ENCODE data around the gene CCDC32. TPM values are rescaled to one million over a fixed set of nuclear protein-coding genes. Genes with fewer than 3 reads are reported as not detected.

Gene CCDC32
- polyA plus RNA-seq, 2 of the 4 experiments (the other 2 are of a cell fraction) = 9.7 to 27.0 TPM

DNA sequence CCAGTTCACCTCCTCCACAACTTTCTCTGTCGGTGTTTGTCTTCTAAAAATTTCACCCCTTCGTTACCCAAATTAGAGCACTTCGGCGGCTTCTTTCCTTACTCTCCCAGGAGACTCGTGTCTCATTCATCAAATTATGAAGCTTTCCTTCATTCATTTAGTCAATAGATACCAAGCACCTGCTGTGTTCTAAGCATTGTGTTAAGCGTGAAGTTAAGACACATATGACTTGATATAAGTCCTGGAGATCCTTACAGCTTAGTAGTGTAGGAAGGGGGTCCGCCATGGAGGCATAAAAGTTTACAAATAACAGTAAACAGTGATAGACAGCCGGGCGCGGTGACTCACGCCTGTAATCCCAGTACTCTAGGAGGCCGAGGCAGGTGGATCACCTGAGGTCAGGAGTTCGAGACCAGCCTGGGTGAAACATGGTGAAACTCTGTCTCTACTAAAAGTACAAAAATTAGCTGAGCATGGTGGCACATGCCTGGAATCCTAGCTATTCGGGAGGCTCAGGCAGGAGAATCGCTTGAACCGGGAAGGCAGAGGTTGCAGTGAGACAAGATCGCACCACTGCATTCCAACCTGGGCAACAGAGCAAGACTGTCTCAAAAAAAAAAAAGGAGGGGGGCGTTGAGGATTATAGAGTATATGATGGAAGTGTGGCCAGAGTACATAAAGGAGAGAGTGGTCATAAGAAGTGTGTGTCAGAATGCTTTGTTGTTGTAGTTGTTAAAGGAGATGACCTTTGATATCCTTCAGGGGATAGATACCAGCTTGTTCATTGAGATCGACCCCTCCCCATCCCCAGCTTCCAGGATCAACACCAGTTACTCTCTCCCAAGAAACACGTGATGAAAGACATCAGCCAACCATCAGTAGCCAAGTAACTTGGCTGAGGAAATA, 744 bp upstream of the CCDC32 start:
- FAIRE-seq = no peak
- Histone ChIP-seq H3K27ac (peak overlapping the region; percentile 63 to 82), H3K4me1 (peaks cover 8% of the 10 kb centered on the region), H3K4me3 (peak overlapping the region; percentile 78), H3K4me2 (peak overlapping the region; percentile 73), H3K9me3 (no peaks in the 10 kb centered on the region)
- no peak for DNase-seq (ENCODE audit: low read depth in 1 of 2, low spot score in 1 of 2)
- POLR2A ChIA-PET = interaction anchor here (0.6 to 1.5 kb wide), 3 partner anchors 23 to 442 kb away, joined by 3 to 5 read pairs (median 4); no protein-coding TSS in a partner anchor
- no peak for TF ChIP-seq FOXS1 (CRISPR knock-in tag; IDR thresholded peaks at IDR 0.05)
- no peak for TF ChIP-seq FOSL2 (IDR thresholded peaks at IDR 0.05)
- peak; percentile 34; the same call in 1 of the 2 replicates for TF ChIP-seq FOSL2 (CRISPR knock-in tag; IDR thresholded peaks at IDR 0.05)
- TF ChIP-seq ZSCAN20 (CRISPR knock-in tag; IDR thresholded peaks at IDR 0.05) = no peak
- 19% methylated on average over 10 of the region's 20 CpGs for WGBS (ENCODE audit: missing lambda C conversion rate)
- CTCF ChIA-PET = interaction anchor here (0.6 to 1.9 kb wide), 6 partner anchors 8 to 415 kb away, joined by 3 to 5 read pairs (median 4); no protein-coding TSS in a partner anchor
- ATAC-seq = peak; percentile 2 to 6; a peak in 3 of 6 replicates

GRCh38 chr15:40563426-40563825, 1.4 kb downstream of the CCDC32 start:
- H3K4me2 ChIP-seq = peak overlapping the region; percentile 17; the same call in 1 of the 3 replicates
- ChIA-PET CTCF (no interaction called here), POLR2A (no interaction called here)
- ATAC-seq (no peak), FAIRE-seq (no peak), DNase-seq (ENCODE audit: low read depth in 1 of 2, low spot score in 1 of 2) (no peak)
- peaks cover 1% of the 10 kb centered on the region; the same call in 1 of the 3 replicates for H3K4me1 ChIP-seq
- TF ChIP-seq PHF8 (IDR thresholded peaks at IDR 0.05; ENCODE audit: borderline replicate concordance, low read depth) = no peak
- no peak for TF ChIP-seq TFCP2L1 (CRISPR knock-in tag; IDR thresholded peaks at IDR 0.05)
- TF ChIP-seq EHF (CRISPR knock-in tag; IDR thresholded peaks at IDR 0.05) = no peak
- no peak for TF ChIP-seq SMC3 (IDR thresholded peaks at IDR 0.05)
- TF ChIP-seq POLR2AphosphoS2 (conservative IDR thresholded peaks at IDR 0.05; ENCODE audit: low read length) = no peak
- TF ChIP-seq MAFK (IDR thresholded peaks at IDR 0.05; ENCODE audit: partially characterized antibody) = no peak
- TF ChIP-seq CHD2 (IDR thresholded peaks at IDR 0.05; ENCODE audit: low read length, partially characterized antibody) = no peak
- TF ChIP-seq FOXS1 (CRISPR knock-in tag; IDR thresholded peaks at IDR 0.05) = no peak
- no peak for TF ChIP-seq CBX2 (IDR thresholded peaks at IDR 0.05; ENCODE audit: borderline replicate concordance, low read depth)
- no peak for TF ChIP-seq JUN (IDR thresholded peaks at IDR 0.05)
- TF ChIP-seq, protein P1, sequence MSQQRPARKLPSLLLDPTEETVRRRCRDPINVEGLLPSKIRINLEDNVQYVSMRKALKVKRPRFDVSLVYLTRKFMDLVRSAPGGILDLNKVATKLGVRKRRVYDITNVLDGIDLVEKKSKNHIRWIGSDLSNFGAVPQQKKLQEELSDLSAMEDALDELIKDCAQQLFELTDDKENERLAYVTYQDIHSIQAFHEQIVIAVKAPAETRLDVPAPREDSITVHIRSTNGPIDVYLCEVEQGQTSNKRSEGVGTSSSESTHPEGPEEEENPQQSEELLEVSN (IDR thresholded peaks at IDR 0.05; ENCODE audit: borderline replicate concordance, low read depth) = no peak
- TF ChIP-seq CBX8 (IDR thresholded peaks at IDR 0.05) = no peak
- TF ChIP-seq NPAS2 (CRISPR knock-in tag; IDR thresholded peaks at IDR 0.05; ENCODE audit: borderline replicate concordance) = no peak
- no peak for TF ChIP-seq ZNF302 (CRISPR knock-in tag; IDR thresholded peaks at IDR 0.05)
- no peak for TF ChIP-seq CTCF (IDR thresholded peaks at IDR 0.05)
- no peak overlapping the region for H3K4me3 ChIP-seq
- no peak overlapping the region for H3K27ac ChIP-seq
- no peaks in the 10 kb centered on the region for H3K9me3 ChIP-seq

GRCh38 chr15:40562691-40563090, 2.2 kb downstream of the CCDC32 start:
- Histone ChIP-seq H3K4me2 (no peak overlapping the region), H3K4me3 (no peak overlapping the region)
- CTCF ChIA-PET = no interaction called here

More at GRCh38 chr15:40562691-40563090, 2.2 kb downstream of the CCDC32 start:
- no peak overlapping the region for H3K27ac ChIP-seq
- H3K9me3 ChIP-seq = no peaks in the 10 kb centered on the region
- FAIRE-seq (no peak), DNase-seq (ENCODE audit: low read depth in 1 of 2, low spot score in 1 of 2) (no peak), ATAC-seq (no peak)
- TF ChIP-seq ZSCAN20 (CRISPR knock-in tag; IDR thresholded peaks at IDR 0.05) (no peak), JUN (IDR thresholded peaks at IDR 0.05) (no peak), FOXS1 (CRISPR knock-in tag; IDR thresholded peaks at IDR 0.05) (no peak), MAZ (IDR thresholded peaks at IDR 0.05; ENCODE audit: borderline replicate concordance, low read depth, low read length) (no peak)
- WGBS (ENCODE audit: missing lambda C conversion rate) = 97% methylated on average over 2 of the region's 2 CpGs
- POLR2A ChIA-PET = no interaction called here
- H3K4me1 ChIP-seq = no peaks in the 10 kb centered on the region; the same call in 2 of the 3 replicates

All from A549 (cell line).